Epidermal melanocyte (primary cell): Measurements from ENCODE around the gene HINT3.
"Not testable (repeated sequence)": the region's sequence is repeated elsewhere in the genome, so short reads cannot be mapped to it uniquely, and the experiment has no call there.

ENCODE experiments used
- DNase-seq: peaks from one replicate; pipeline ENCODE4 v3.0.0; 2011; ENCODE audit warnings: low spot score; ENCODE audit not compliant: insufficient read length

HINT3 gene

GRCh38 chr6:125956506-125957390 lies at the start of gene HINT3:
Gene HINT3, plus strand, starts transcription at chr6:125956770. Its CDS starts 208 bp downstream, at chr6:125956978.
- DNase-seq = peak; percentile 94

DNA sequence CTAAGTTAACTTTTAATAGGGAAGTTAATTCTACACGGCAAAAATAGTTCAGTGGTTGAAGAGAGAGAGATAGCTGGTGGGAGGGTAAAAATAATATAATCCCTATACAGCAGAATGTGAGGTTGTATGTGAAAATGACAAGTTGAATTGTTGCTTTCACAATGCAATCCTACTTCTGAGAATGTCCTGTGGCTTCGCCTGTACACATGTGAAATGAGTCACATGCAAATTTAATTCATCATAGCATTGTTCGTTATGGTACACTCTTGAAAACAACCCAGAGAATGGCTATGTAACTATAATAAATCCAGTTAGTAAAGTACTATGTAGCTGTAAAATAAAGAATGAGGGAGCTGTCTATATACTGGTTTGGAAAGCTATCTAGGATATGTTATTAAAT lies 46.0 kb upstream of the HINT3 start:
- no peak for DNase-seq

- not testable (repeated sequence) for DNase-seq
Measured at GRCh38 chr6:125911051-125911451, 45.5 kb upstream of the HINT3 start.

DNA sequence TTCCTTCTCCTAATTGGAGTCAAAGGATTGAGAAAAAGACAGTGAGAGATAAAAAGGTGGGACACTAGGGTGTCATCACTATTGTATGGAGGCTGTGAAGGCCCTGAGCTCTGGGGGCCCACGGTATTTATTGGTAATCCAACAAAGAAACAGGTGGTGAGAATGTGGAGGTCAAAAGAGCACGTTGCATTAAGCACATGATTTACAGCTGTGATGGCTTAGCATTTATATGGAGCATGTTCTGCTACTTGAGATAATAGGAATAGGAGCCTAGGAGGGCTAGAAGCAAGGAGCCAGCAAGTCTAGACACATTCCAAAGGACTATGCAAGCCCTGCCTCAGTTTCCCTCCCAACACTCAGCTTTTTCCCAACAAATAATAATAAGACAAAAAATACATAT lies 44.1 kb upstream of the HINT3 start:
- DNase-seq = not testable (repeated sequence)

GRCh38 chr6:125913145-125913544 lies 43.4 kb upstream of the HINT3 start:
- DNase-seq = no peak

- no peak for DNase-seq
Measured at GRCh38 chr6:125913864-125914351, 42.7 kb upstream of the HINT3 start.

- DNase-seq = no peak
Measured at GRCh38 chr6:125918230-125918629, 38.3 kb upstream of the HINT3 start.

GRCh38 chr6:125918681-125919566 lies 37.6 kb upstream of the HINT3 start:
- no peak for DNase-seq

GRCh38 chr6:125919618-125920017 lies 37.0 kb upstream of the HINT3 start:
- no peak for DNase-seq

DNA sequence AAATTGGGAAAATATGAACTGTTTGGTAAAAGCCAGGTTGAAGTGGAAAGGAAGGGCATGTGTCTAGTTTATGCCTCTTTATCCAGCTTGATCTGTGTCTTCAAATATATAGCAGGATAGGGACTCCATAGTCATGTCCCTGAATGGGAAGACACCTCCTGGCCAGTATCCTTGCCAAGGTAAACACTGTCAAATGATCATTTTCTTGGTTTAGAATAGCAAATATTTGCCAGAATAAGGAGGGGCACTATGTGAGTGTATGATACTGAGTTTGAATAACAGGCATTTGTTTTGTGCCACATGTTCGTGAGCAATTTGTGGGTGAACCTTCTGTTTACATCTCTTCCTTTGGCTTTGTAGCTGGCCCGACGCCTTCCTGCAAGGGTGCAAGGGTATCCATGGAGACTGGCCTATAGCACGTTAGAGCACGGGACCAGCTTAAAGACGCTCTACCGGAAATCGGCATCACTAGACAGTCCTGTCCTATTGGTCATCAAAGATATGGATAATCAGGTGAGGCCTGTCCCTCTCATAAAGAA lies 34.2 kb upstream of the HINT3 start:
- DNase-seq = no peak

DNA sequence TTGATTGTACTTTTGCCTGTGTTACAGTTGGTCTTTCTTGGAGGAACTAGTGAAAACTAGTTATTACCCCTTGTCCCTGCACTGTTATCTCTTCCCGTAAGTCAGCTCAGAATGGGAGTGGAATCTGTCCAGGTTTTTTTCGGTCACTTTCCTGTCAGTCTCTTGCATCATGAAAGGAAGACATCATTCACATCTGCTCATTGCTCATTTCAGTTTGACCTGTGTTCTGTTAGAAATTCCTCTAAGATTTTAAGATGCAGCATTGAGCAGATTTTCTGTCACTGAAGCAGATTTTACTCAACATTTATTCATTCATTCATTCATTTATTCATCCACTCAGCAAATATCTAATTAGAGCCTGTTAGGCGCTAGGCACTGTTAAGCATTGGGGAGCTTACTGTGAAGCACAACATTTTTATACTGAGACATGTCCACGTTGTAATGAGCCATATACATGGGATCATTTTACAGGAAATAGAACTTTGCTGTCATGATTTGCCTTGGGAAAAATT lies 33.1 kb upstream of the HINT3 start:
- no peak for DNase-seq

GRCh38 chr6:125924169-125924568 lies 32.4 kb upstream of the HINT3 start:
- no peak for DNase-seq

DNA sequence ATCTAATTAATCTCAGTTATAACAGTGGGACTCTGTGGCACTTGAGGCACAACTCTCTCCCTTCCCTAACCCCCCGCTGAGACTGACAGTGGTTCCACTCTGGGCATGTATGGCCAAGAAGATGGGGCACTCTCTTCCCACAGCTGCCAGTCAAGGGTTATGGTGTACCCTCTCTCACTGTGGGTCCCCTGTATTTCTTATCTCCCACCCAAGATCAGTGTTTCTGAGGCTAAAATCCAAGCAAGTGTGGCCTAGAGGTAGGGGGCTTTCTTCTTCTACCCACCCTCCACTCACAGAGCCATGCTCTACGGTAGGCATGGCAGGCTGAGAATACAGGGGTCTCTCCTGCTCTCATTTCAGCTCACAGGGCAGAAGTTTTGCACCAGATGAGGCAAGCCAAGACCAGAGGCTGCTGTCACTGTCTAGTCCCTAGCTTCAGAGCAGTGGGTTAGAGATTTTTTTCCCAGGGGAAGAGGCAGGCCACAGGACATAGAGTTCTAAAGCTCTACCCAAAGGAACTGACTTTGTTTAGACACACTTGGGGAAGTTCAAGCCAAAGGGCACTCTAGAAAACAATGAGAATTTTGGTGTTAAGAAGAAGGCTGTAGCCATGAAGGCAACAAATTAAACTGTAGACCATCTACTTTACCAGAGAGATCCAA lies 31.7 kb upstream of the HINT3 start:
- no peak for DNase-seq

- DNase-seq = no peak
Measured at GRCh38 chr6:125926711-125927110, 29.9 kb upstream of the HINT3 start.

DNA sequence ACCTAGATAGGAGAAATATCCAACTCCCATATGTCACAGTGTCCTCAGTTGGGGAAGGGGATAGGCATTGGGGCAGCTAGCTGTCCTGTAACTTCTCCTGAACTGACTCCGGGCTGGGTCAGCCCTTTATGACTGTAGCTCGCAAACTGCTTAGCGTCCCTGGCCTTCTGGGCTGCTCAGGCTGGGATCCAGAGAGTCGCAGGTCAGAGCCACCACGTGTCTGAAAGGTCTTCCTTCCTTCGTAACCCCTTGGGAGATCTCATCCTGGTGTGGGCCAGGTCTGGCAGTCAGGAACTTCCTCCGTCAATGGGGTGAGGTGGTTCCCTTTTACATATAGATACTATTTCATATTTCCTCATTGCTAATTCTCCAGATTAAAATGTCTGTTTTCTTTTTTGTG lies 28.8 kb upstream of the HINT3 start:
- DNase-seq = no peak

- no peak for DNase-seq
Measured at GRCh38 chr6:125930765-125931418, 25.7 kb upstream of the HINT3 start.

DNA sequence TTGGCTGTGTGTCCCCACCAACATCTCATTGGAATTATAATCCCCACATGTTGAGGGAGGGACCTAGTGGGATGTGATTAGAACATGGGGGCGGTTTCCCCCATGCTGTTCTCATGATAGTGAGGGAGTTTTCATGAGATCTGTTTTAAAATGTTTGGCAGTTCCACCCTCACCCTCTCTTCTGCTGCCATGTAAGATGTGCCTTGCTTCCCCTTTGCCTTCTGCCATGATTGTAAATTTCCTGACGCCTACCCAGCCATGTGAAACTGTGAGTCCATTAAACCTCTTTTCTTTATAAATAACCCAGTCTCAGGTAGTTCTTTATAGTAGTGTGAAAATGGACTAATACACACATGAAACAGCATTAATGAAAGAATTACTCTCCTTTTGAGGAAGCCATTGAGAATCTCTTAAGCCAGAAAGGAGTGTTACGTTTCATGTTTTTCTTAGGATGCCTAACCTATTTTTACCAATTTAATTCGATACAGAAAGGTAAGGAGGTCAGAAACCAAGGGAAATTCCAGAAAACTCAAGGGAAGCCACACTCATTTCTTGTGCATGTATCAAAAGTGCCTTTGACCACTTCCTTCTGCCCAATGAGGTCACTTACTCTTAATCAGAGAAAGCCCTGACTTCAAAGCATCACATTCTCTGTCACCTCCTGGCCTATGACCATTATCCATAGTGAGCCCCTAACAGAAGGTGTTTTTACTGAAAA lies 24.7 kb upstream of the HINT3 start:
- no peak for DNase-seq

DNA sequence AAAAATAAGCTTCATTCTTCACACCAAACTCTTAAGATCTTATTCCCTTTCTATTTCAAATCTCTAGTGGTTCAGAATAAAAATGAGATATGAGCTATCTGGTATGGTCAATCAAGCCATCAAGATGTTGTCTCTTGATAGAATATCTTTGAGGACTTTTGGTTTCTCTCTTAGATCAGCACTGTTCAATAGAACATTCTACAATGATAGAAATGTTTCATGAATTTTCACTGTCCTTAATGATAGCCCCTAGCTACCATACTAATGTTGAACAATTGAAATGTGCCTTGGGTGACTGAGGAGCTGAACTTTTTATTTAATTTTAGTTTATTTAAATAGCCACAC lies 24.1 kb upstream of the HINT3 start:
- DNase-seq = no peak

GRCh38 chr6:125935520-125935919 lies 21.1 kb upstream of the HINT3 start:
- DNase-seq = not testable (repeated sequence)

GRCh38 chr6:125939026-125939425 lies 17.5 kb upstream of the HINT3 start:
- no peak for DNase-seq
